Measurements from ENCODE around the gene MACROD2.

Gene MACROD2

DNA sequence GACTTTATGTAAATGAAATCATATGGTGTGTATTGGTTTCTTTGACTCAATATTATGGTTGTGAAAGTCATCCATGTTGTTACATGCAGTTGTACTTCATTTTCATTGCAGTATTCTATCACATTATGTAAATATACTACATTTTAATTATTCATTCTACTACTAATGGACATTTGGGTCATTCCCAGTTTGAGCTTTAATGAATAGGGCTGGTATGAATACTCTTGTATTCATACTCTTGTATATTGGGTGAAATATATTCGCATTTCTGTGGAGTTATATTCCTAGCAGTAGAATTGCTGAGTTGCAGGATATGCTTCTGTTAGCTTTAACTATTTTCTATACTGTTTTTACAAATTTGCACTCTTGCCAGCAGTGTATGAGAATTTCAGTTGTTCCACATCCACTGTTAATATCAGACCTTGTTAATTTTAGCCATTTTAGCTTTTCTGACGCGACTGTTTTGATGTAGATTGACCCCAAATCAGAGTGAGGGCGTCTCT is 1633.6 kb downstream of the MACROD2 start:
- DNase-seq (ENCODE audit: low spot score), result no peak

DNA sequence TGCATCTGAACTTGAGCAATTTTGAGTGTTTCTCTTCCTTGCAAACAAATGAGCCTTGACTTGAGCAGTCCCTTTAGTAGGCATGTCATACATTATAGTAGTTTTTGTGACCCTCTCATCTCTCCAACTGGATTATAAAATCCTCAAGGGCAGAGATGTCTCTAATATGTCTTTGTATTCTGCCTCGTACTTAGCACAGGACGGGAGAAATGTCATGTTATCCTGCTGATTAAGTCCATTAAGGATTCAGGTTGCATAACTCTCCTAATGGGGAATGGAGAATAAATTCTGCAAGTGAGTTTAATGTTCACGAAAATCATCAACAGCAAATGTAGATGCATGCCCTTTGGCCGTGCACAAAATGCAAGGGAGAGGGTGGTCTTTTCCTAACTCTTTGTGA is 1635.0 kb downstream of the MACROD2 start:
- no peak for DNase-seq (ENCODE audit: low spot score)

DNA sequence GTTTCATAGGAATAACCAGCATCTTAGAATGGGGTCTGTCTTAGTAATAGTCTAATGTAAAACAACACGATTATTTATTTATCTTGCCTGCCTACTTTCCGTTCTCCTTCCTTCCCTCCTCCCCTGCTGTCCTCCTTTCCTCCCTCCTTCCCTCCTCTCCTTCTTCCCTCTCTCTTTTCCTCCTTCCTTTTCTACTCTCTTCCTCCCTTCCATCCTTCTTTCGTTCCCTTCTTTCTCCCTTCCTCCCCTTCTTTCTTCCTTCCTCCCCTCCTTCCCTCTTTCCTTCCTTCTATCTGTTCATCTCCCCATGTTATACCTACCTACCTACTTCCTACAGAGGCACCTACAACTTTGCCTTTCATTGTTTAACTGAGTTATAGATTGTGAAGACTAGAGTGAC is 1637.4 kb downstream of the MACROD2 start:
- no peak for DNase-seq (ENCODE audit: low spot score)

DNA sequence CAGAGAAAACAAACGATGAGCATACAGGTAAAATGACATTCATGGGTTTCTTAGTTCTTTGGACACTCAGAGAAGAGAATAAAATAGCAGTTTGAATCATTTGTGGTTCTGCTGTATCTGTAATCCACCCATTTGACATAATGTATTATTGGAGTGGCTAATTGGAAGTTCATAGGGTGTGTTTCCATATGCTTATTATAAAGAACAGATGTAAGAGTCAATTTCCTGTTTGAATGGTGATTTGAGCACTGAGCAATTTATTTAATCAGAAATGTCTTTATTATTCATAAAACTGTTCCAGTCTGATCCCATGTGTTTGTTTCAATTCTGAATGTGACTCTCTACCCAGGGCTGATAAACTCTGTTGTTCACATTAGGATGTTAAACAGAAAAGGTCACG is 1638.8 kb downstream of the MACROD2 start:
- DNase-seq (ENCODE audit: low spot score), result no peak

DNA sequence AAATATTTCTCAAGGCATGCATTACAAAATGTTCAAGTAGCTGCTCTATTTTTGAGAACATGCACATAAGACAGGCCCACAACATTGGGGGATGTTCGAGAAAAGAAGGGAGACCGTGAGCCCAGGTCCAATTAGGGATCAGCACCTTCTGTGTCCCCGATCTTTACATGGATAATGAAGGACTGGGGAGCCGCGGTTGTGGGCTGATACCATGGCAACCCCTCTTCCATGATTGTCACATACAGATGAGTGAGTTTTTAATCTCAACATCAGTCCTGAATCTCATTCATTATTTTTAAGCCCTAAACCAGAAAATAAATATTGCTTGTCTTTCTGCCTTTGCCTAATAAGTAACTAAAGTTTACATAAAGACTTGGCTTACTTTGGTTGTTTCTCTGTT is 1642.2 kb downstream of the MACROD2 start:
- no peak for DNase-seq (ENCODE audit: low spot score)

DNA sequence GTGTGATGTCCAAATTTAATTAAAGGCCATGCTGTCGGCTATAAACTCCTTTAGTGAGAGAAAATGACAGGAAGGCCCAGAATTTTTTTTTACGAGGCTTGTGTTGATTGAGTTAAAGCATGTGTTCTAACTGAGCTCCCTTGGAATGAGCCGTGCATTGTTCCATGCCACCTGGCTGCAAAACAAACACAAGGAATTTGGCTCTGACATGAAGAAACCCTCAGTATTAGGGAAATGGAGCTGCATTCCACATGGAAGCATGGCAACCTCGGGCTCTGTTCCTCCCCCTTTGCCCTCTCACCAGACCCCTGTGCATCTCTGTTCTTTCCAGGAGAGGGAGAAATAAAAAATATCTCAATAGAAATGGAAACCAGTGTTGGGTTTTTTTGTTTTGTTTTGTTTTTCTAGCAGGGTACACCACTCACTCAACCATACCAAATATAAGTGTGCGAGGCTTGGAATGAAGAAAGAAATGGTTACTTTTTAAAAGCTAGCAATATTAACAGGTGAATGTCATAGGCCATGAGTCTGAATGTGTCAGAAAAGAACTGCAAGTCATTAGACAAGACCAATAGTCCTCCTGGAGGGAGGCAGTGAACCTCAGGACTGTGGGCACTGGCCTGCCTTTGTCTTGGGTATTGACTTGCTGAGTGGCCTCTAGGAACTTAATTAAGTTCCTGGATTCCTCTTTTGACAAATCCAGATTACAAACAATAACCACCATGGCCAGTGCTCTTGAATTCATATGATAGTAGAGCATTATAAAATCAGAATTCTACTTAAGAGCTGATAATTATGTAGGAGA is 1642.8 kb downstream of the MACROD2 start:
- no peak for DNase-seq (ENCODE audit: low spot score)

DNA sequence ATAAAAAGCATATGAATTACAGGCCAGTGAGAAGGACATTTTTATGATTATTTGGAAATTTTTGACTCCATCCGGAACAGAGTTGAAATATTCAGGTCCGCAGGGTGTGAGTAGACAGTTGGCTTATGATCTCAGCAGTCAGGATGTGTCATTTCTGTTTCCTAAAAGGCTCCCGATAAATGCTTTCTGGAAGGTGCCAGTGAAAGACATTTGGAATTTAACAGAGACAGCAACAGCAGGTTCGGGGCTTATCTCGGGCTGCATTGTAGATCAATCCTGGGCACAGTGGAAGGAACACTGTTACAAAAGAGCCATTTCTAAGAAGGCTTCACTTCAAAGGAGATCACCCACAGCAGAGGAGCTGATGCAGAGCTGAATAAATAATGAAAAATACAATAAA is 1643.5 kb downstream of the MACROD2 start:
- DNase-seq (ENCODE audit: low spot score), result no peak

DNA sequence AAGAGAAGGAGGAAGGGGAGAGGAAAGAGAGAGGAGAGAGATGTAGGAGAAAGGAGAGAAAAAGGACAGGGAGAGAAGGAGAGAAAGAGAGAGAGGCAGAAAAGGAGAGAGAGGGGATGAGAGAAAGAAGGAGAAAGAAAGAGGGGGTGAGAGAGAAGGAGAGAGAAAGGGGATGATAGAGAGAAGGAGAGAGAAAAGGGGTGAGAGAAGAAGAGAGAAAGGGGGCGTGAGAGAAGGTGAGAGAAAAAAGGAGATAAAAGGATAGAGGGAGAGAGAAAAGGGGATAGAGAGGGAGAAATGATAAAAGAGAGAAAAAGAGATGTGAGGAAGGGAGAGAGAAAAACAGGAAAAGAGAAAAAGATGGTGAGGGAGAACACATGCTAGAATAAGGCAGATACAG is 1644.5 kb downstream of the MACROD2 start:
- DNase-seq (ENCODE audit: low spot score), result no peak

DNA sequence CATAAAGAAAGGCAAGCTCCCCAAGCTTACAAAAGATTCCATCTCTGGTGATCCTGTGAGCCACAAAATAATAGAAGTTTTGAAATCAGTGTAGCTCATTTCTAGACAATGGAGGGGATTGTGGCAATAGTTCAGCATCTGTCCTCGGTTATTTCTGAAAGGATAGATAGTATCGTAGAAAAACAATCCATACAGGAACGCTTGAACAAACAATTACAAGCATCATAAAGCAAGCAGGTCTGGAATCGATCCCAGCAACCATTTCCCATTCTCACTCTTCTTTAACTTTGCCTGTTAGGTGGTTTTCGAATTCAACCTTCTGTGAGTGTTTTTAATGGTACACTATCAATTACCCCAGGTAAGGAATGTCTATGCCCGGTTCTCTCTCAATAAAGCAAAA is 1646.8 kb downstream of the MACROD2 start:
- DNase-seq (ENCODE audit: low spot score), result no peak

DNA sequence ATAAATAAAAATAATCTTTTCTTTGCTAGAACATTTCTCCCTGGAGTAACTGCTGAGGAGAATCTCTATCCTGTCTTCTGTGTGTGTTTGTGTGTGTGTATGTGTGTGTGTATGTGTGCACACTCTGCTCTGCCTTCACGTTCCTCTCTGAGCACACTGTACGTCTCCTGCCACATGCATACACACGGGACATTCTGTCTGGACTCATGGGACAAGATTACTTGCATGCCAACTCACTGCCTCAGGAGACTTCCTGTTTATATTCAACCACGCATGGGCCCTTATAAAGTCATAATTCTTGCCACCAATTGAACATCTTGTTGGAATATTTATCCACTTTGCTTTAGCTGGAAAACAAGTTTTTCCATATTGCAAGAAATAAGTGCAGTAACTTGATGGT is 1647.4 kb downstream of the MACROD2 start:
- DNase-seq (ENCODE audit: low spot score), result no peak

DNA sequence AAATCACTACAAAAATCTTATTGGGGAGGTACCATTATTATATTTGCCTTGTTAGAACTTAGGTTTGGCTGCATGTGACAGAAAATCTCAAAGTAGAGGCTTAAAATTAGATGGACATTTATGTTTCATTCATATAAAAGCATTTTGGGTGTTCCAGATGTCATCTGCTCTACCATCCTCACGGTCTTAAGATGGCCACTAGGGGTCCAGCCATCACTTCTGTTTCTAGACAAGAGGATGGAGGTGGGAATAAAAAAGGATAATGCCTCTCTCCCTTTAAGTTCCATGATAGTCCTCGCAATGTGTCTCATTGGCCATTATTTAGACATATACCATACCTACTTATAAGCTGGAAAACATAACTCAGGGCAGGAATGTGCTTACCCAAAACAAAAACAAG is 1648.4 kb downstream of the MACROD2 start:
- DNase-seq (ENCODE audit: low spot score), result no peak

DNA sequence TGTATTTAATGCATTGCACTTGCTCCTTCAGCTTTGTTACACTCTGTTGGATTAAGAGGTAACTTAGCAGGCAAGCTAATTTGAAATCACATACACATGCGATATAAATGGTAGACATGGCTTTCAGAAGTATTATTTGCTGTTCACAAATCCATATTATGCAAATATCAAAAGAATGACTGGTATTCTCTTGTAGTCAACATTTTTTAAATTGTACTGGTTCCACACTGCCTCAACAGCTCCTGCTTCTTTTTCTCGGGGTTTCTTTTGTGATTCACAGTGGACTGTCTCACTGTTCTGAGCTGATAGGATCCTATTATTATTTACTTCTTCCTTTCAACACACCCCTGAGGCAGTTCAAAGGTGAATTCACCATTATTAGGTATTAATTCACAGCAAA is 1650.5 kb downstream of the MACROD2 start:
- DNase-seq (ENCODE audit: low spot score), result no peak

DNA sequence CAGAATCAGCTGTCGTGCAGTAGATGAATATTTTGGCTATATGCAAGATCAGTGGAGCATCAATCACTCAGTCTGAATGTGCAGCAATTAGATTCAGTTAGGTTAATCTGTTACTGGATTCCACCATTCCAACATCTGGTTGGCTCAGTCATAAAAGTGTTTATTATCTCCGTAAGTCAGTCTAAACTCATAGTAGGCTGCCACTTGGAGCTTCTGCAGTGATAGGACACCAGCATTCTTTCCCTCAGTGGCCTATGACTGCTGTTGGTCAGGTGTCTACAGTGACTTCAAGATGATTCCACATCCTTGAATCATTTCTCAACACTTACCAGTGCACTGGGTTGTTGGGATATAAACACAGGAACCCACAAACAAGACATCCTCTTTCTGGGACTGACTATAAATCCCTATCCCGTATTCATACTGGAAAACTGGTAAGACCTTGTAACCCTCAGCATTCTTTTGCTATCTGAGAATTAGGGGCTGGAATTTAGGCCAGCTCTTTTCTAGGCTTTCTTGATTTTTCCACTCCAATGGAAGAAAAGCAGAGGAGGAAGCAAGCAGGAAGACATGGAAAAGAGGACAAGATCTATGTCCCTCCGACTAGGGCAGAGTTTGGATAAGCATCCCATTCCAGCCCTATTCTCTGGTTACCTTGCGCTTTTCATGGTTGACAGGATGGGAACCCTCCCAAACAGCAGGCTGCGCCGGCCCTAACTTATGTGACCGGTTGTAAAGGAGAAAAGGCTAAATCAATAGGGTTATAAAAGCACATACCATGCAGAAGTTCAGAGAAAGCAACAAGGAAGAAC is 1658.3 kb downstream of the MACROD2 start:
- DNase-seq (ENCODE audit: low spot score), result no peak

DNA sequence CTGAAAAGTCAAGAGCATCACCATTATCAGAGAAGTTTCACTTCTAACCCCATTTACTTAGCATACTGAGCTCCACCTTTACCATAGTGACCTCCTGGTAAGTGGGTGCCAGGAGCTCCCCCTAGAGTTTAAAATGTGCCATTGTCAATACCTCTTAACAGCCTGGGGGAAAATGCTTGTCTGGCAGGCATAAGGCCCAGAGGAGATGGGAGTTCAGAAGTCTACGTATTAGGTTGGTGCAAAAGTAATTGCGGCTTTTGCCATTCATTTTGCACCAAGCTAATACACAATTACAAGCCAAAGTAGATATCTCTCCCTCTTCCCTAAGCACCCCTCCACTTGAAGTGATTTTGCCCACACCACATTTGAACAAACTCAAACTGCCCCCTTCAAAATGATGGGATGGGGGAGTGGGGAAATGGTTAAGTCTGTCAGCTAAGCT is 1658.9 kb downstream of the MACROD2 start:
- no peak for DNase-seq (ENCODE audit: low spot score)

DNA sequence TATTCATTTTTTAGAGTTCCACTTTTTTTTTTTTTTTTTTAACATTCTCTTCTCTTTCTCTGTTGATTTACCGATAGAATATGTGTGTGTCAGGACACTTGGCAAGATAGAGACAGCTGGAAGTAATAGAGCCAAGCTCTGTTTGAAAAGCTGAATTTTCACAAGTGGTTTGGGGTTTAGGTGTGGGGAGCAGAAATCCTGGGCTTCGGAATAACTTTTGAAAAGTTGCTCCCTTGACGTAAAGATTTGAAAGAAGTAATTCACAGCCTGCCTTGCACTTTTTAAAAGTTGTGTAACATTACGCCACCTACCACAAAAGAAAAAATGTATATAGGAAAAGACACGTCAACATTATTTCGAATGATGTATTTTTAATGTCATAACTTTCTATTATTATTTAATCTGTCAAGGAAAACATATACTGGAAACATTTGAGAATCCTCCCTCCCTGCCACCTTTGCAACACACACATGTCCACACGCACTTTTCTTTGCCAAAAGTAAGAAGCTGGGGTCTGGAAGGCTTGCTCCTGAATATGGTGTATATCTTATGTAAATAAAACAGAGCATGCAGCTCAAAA is 1660.1 kb downstream of the MACROD2 start:
- DNase-seq (ENCODE audit: low spot score), result no peak

DNA sequence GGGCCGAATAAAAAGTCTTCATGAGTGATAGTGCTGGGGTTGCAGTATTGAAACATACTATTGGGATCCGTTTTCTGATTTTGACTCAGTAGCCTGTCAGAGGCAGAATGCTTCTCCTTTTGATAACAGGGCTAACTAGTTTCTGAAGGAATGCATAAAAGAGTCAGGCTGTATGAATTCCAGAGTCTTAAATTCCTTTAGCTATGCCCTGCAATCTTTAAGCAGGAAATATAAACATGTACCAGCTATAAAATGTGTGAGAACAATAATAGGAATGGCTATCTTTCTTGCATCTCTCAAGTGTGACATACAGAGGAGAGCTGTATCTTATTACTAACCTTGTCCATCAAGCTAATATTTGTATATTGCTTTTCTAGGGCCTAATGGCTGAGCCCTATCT is 1660.8 kb downstream of the MACROD2 start:
- no peak for DNase-seq (ENCODE audit: low spot score)

DNA sequence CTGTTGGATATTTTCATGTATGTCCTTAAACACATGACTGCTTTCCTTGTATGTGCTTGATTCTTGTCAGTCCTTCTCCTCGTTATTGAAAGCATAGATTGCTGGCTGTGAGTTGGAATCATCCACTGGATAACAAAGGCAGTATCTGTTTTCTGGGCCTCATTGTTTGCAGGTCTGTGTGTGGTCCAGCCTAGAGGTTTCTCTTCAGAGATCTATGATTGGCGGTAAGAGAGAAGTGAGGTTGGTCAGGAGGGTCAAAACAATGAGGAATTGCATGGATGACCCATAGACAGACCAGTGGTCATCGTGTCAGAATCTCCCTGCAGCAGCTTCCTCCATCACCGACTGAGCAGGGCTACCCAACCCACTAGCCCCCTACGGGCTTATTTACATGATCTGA is 1663.0 kb downstream of the MACROD2 start:
- no peak for DNase-seq (ENCODE audit: low spot score)

DNA sequence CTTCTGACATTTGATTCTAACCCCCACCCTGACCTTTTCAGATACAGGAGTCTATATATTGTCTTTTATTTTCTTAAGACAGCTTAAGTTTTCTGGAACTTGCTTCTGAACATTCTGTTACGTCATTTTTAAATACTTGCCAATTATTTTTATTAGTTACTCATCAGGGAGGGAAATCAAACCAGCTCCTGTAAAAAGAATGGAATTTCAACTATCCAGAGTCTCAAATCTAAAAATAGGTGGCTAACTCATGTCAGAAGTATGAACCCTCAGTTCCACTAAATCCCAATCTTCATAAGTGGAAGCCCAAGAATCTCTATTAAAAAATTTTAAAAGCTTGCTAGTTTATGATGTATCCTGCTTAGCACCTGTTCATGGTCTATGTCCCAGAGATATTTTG is 1677.9 kb downstream of the MACROD2 start:
- DNase-seq (ENCODE audit: low spot score), result no peak

DNA sequence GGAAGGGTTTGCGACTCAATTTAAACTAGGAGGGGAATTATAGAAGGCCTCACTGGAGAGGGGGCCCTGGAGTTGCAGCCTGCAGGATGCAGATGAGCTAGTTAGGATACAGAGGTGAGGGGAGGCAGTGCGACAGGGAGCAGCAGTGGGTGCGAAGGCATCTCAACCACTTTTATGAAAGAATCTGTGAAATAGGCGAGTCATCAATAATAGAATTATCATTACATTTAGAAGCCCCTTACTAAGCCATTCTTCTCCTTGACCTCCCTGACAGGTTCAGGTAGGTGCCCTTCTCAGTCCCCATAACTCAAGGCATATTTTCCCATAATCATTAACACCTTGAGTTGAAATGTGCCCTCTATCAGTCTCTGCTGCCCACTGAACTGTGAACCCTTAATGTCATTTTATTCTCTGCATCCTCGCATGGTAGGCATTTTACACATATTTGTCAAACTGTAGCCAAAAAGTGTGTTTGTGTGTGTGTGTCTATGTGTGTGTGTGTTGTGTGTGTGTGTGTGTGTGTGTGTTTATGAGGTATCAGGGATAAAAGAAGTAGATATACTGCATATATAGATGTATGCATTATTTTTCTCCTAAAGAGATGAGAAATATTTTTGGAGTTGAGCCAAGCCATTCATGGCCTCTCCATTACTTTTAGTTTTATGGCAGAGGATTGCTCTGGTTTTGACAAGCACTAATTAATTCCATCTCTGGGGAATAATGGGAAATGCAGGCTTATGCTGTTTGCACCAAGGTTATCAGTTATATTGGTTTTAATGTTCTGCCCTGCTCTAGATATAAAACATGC is 1679.1 kb downstream of the MACROD2 start:
- DNase-seq (ENCODE audit: low spot score), result no peak

DNA sequence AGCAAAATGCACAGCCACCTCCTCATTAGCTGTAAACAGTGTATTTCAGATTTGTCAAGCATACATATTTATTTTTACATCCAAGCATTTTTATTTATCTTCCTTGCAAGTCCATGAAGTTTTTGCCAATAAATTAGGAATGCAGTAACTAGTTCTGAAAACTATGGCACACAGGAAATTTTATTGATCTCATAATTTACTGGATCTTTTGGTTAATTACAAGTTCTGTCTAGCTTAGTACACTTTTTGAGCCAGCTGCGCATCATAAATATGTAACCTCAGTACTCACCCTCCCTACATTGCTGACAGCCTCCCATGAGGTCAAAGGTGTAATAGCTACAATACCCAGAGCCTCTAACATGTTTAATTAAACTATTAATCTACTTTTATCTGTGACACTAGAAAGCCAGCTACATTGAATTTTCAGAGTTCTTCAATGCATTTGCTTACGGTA is 1679.8 kb downstream of the MACROD2 start:
- no peak for DNase-seq (ENCODE audit: low spot score)

DNA sequence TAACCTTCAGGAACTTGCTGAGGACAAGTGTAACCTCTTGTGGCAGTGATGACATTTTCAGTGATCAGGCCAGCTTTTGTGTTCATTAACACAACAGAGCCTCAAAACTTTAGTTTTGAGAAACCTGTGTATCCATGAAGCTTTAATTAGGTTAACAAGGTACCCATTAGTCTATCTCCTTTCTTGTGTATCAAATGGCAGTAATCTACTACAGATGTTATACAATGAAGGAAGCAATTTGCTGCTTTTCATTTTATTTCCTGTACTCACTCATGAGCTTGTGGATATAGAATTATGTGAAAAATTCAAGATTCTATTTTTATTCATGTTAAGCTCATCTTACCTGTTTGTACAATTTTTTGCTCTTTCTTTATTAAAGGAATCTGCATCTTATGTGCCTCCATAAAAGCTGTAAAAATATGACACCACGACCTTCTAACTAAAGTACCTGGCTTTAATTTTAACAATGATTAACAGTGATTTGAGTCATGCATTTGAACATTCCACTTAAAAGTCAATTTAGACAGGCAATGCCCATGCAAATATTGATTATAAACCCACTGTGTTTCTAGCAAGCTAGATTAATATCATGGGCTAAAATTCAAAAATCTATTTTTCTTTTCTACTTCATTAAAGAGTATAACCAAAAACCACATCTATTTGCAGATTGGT is 1680.6 kb downstream of the MACROD2 start:
- DNase-seq (ENCODE audit: low spot score), result no peak
